Nephron progenitor cell (in vitro differentiated cells): ENCODE data around the gene CNTNAP4.
A peak's percentile ranks its signal among the peaks of the same experiment; 100 is the strongest.

Experiments used
- DNase-seq: peaks from one replicate; pipeline ENCODE4 v3.0.0; 2021
- H3K27ac Mint-ChIP-seq: 2 replicates; pipeline ENCODE4 v1.8.0; 2021; ENCODE audit warnings: mild to moderate bottlenecking, moderate library complexity, mixed read lengths
- H3K27me3 Mint-ChIP-seq: 2 replicates; pipeline ENCODE4 v1.8.0; 2021; ENCODE audit warnings: mild to moderate bottlenecking, low read depth, mixed read lengths; ENCODE audit not compliant: poor library complexity
- H3K36me3 Mint-ChIP-seq: 2 replicates; pipeline ENCODE4 v1.8.0; 2021; ENCODE audit warnings: low read depth, mixed read lengths
- H3K4me1 Mint-ChIP-seq: 2 replicates; pipeline ENCODE4 v1.8.0; 2021; ENCODE audit warnings: mixed read lengths
- H3K4me3 Mint-ChIP-seq: 2 replicates; pipeline ENCODE4 v1.8.0; 2021; ENCODE audit warnings: mild to moderate bottlenecking, moderate library complexity, mixed read lengths
- H3K9me3 Mint-ChIP-seq: 2 replicates; pipeline ENCODE4 v1.8.0; 2021; ENCODE audit warnings: mild to moderate bottlenecking, moderate library complexity, mixed read lengths
- TF ChIP-seq, protein P1 (sequence below): fragments of 200-600 bp; sonication (generic); IDR thresholded peaks from 2 replicates; pipeline ENCODE4 v1.5.0; 2021; ENCODE audit warnings: antibody characterized with exemption

Gene CNTNAP4

DNA sequence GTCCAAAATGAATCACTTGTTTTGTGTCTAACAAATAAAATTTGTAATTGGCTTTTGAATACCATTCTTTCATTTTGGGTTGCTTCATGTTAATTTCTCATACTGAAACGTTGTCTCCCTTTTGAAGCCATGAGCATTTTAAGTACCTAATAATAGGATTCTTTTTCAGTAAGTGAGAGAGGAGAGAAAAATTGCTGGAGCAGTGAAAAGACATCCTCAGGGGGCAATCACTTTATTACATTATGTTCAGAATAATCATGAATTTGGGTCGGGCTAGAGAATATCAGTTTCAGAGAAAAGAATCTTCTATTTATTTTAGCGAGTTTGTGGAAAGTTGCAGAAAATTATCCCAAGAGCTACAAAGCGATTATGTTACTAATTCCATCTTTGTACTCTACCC lies 96.8 kb downstream of the CNTNAP4 start:
- no peak for DNase-seq
- H3K27ac Mint-ChIP-seq = no peak overlapping the region
- H3K4me1 Mint-ChIP-seq = no peaks in the 10 kb centered on the region
- peaks cover 7% of the 10 kb centered on the region for H3K27me3 Mint-ChIP-seq
- no peaks in the 10 kb centered on the region for H3K36me3 Mint-ChIP-seq
- H3K4me3 Mint-ChIP-seq = no peak overlapping the region
- TF ChIP-seq, protein P1, sequence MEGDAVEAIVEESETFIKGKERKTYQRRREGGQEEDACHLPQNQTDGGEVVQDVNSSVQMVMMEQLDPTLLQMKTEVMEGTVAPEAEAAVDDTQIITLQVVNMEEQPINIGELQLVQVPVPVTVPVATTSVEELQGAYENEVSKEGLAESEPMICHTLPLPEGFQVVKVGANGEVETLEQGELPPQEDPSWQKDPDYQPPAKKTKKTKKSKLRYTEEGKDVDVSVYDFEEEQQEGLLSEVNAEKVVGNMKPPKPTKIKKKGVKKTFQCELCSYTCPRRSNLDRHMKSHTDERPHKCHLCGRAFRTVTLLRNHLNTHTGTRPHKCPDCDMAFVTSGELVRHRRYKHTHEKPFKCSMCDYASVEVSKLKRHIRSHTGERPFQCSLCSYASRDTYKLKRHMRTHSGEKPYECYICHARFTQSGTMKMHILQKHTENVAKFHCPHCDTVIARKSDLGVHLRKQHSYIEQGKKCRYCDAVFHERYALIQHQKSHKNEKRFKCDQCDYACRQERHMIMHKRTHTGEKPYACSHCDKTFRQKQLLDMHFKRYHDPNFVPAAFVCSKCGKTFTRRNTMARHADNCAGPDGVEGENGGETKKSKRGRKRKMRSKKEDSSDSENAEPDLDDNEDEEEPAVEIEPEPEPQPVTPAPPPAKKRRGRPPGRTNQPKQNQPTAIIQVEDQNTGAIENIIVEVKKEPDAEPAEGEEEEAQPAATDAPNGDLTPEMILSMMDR = no peak
- no peaks in the 10 kb centered on the region for H3K9me3 Mint-ChIP-seq

DNA sequence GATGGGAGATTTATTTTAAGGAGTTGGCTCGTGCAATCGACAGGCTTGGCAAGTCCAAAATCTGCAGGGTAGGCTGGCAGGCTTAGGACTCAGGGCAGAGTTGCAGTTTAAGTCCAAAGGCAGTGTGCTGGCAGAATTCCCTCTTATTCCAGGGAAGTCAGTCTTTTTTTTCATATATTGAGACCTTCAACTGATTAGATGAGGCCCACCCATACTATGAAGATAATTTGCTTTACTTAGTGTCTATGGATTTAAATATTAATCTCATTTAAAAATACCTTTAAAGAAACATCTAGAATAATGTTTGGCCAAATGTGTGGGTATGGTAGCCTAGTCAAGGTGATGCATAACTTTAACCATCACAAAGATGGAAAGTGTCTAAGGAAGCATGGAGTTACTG lies 99.8 kb downstream of the CNTNAP4 start:
- no peaks in the 10 kb centered on the region for H3K9me3 Mint-ChIP-seq
- H3K27ac Mint-ChIP-seq = no peak overlapping the region
- H3K4me1 Mint-ChIP-seq = no peaks in the 10 kb centered on the region
- H3K4me3 Mint-ChIP-seq = no peak overlapping the region
- TF ChIP-seq, protein P1 = no peak
- no peaks in the 10 kb centered on the region for H3K36me3 Mint-ChIP-seq
- peaks cover 2% of the 10 kb centered on the region for H3K27me3 Mint-ChIP-seq
- DNase-seq = no peak

DNA sequence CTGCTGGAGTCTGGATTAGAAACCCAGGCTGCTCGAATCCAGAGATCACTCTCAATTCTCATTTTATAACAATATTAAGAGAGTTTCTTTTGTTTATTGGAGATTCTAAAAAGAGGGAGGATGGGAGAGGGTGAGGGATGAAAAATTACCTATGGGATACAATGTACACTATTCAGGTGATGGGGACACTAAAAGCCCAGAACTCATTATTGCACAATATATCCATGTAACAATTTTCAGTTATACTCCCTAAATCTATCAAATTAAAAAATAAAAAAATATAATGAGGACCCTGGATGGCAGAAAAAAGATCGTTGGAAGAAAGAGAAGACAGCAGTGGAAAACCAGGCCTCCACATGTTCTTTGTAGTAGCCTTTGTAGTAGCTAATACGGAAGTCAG lies 100.8 kb downstream of the CNTNAP4 start:
- Mint-ChIP-seq H3K9me3 (no peaks in the 10 kb centered on the region), H3K27ac (no peak overlapping the region), H3K4me3 (no peak overlapping the region), H3K36me3 (no peaks in the 10 kb centered on the region), H3K27me3 (peaks cover 2% of the 10 kb centered on the region), H3K4me1 (no peaks in the 10 kb centered on the region)
- TF ChIP-seq, protein P1 = no peak
- DNase-seq = no peak

DNA sequence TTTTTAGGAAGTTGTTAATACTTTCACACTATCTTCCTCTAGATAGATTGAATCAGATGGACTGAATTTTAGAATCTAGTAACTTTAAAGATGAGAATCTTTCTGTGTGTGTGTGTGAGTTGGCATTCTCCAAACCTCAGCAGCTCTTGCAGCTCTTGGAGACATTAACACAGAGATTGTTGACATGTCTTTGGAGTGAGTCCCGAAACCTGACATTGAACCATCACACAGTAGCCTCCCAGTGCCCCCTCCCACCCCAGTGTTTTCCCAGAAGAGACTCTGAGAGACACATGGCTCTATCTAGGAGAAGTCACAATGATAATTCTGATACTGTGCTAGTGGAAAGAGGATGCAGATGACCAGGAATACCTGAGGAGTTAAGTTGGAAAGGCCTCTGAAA lies 103.9 kb downstream of the CNTNAP4 start:
- Mint-ChIP-seq H3K27ac (no peak overlapping the region), H3K4me1 (no peaks in the 10 kb centered on the region), H3K4me3 (no peak overlapping the region), H3K9me3 (no peaks in the 10 kb centered on the region), H3K27me3 (peaks cover 2% of the 10 kb centered on the region), H3K36me3 (no peaks in the 10 kb centered on the region)
- DNase-seq = no peak
- TF ChIP-seq, protein P1 = no peak

DNA sequence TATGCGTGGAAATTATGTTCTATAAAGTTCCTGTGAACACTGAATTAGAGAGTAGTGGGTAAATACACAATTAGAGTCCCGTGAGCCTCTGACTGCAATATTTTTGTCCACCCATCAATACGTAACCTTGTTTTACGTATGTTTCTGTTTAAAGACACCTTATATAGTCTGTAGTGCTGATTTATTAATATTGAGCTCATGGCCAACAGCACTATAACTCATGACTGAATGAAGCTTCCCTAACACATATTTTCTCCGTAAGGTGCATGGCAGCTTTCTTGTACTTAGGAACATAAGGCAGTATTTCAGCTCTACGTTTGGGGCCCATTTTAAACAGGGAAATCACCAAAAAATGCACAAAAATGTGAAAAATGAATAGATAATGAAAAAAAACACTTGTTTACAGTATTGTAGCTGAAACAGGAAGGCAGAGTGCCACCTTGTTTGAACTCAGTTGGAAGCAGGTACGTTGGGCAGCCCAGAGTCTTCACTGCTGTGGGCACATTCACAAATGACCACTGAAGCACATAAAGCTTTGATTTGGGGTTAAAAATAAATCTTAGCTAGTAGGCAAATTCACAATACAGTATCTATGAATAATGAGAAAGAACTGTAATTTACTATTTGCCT lies 108.5 kb downstream of the CNTNAP4 start:
- no peaks in the 10 kb centered on the region for H3K9me3 Mint-ChIP-seq
- no peaks in the 10 kb centered on the region for H3K4me1 Mint-ChIP-seq
- no peak for DNase-seq
- H3K27me3 Mint-ChIP-seq = no peaks in the 10 kb centered on the region
- H3K27ac Mint-ChIP-seq = no peak overlapping the region
- H3K36me3 Mint-ChIP-seq = no peaks in the 10 kb centered on the region
- H3K4me3 Mint-ChIP-seq = no peak overlapping the region
- TF ChIP-seq, protein P1 = no peak

DNA sequence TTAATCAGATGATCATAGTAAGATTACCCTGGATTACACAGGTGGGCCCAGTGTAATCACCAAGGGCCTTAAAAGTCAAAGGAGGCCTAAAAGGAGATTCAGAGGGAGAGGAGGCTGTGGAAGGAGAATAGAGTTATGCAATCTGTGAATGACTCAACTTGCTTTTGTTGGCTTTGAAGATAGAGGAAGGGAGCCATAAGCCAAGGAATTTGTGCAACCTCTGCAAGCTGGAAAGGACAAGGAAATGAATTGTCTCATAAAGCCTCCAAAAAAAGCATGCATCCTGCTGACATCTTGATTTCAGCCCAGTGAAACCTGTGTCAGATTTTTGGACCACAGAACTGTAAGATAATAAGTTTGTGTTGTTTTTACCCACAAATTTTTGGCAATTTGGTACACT lies 109.6 kb downstream of the CNTNAP4 start:
- Mint-ChIP-seq H3K4me1 (no peaks in the 10 kb centered on the region), H3K27me3 (no peaks in the 10 kb centered on the region), H3K27ac (peak overlapping the region; percentile 82), H3K9me3 (no peaks in the 10 kb centered on the region), H3K36me3 (no peaks in the 10 kb centered on the region), H3K4me3 (no peak overlapping the region)
- DNase-seq = no peak
- TF ChIP-seq, protein P1 = no peak
